Nephron (organoid): ENCODE data around the gene SPTBN2.
A peak's percentile ranks its signal among the peaks of the same experiment; 100 is the strongest.
"Not testable (repeated sequence)": the region's sequence is repeated elsewhere in the genome, so short reads cannot be mapped to it uniquely, and the experiment has no call there.

Experiments
- H3K27ac Mint-ChIP-seq, 3 experiments: 2 replicates each; pipeline ENCODE4 v1.8.0; 2020; ENCODE audit warnings: mixed read lengths in 3 of 3, mild to moderate bottlenecking in 2 of 3, moderate library complexity in 1 of 3
- H3K27me3 Mint-ChIP-seq: 2 replicates; pipeline ENCODE4 v1.8.0; 2021; ENCODE audit warnings: low read depth, mild to moderate bottlenecking, moderate library complexity, mixed read lengths
- H3K36me3 Mint-ChIP-seq: 2 replicates; pipeline ENCODE4 v1.8.0; 2020; ENCODE audit warnings: low read depth, mixed read lengths
- H3K4me1 Mint-ChIP-seq: 2 replicates; pipeline ENCODE4 v1.8.0; 2020; ENCODE audit warnings: mixed read lengths
- H3K4me3 Mint-ChIP-seq, 3 experiments: 2 replicates each; pipeline ENCODE4 v1.8.0; 2020; ENCODE audit warnings: mild to moderate bottlenecking in 3 of 3, mixed read lengths in 3 of 3, moderate library complexity in 2 of 3
- H3K9me3 Mint-ChIP-seq: 2 replicates; pipeline ENCODE4 v1.8.0; 2020; ENCODE audit warnings: mixed read lengths
- TF ChIP-seq, protein P1 (sequence below), 3 experiments: fragments of 200-600 bp; sonication (generic); IDR thresholded peaks; one replicate each; pipeline ENCODE4 v1.5.0; 2021; ENCODE audit warnings: antibody characterized with exemption in 3 of 3; ENCODE audit not compliant: unreplicated experiment in 3 of 3

Gene SPTBN2

DNA sequence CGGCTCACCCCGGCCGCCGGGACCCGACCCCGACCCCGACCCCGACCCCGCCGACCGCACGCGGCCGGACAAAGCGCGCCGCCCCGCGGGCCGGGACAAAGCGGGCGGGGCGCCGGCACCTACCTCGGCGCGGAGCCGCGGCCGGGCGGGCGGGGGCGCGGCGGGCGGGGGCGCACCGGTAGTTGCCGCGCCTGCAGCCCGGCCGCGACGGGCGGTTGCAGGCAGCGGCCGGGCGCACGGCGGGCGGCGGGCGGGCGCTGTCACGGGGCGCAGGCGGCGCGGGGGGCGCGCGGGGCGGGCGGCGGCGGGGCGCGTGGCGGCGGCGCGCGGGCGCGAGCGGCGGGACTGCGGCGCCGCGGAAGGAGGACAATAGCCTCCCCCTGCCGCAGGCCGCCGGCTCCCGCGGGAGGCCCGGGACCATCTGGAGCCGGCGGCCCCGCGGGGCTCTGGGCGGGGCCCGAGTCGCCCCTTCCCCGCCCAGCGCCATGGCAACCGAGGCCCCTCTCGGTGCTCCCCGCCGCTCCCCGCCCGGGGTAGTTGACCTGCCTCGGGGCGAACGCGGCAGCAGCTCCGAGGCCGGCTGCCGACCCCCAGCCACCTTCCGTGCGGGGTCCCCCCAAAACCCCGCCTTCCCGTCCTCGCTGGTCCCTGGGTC is 851 bp downstream of the SPTBN2 start:
- Mint-ChIP-seq H3K36me3 (no peaks in the 10 kb centered on the region), H3K4me1 (peaks cover 24% of the 10 kb centered on the region), H3K27ac (peak overlapping the region; percentile 16 to 73 (median 72)), H3K9me3 (no peaks in the 10 kb centered on the region), H3K27me3 (peaks cover 60% of the 10 kb centered on the region), H3K4me3 (peak overlapping the region; percentile 90 to 93 (median 91))
- TF ChIP-seq, protein P1, sequence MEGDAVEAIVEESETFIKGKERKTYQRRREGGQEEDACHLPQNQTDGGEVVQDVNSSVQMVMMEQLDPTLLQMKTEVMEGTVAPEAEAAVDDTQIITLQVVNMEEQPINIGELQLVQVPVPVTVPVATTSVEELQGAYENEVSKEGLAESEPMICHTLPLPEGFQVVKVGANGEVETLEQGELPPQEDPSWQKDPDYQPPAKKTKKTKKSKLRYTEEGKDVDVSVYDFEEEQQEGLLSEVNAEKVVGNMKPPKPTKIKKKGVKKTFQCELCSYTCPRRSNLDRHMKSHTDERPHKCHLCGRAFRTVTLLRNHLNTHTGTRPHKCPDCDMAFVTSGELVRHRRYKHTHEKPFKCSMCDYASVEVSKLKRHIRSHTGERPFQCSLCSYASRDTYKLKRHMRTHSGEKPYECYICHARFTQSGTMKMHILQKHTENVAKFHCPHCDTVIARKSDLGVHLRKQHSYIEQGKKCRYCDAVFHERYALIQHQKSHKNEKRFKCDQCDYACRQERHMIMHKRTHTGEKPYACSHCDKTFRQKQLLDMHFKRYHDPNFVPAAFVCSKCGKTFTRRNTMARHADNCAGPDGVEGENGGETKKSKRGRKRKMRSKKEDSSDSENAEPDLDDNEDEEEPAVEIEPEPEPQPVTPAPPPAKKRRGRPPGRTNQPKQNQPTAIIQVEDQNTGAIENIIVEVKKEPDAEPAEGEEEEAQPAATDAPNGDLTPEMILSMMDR (IDR thresholded peaks at IDR 0.05; ENCODE audit: unreplicated experiment in 3 of 3), result no peak

- Mint-ChIP-seq H3K27me3 (peaks cover 60% of the 10 kb centered on the region), H3K4me1 (peaks cover 24% of the 10 kb centered on the region)
Observed at GRCh38 chr11:66727282-66728037, 1.6 kb downstream of the SPTBN2 start.

GRCh38 chr11:66725647-66726046 is 3.4 kb downstream of the SPTBN2 start:
- Mint-ChIP-seq H3K4me3 (peak overlapping the region; percentile 26 to 84 (median 81)), H3K27ac (peak overlapping the region in 1 of 3 experiments; percentile 36), H3K9me3 (no peaks in the 10 kb centered on the region), H3K27me3 (peaks cover 62% of the 10 kb centered on the region), H3K36me3 (no peaks in the 10 kb centered on the region), H3K4me1 (peaks cover 26% of the 10 kb centered on the region)
- TF ChIP-seq, protein P1 (IDR thresholded peaks at IDR 0.05; ENCODE audit: unreplicated experiment in 3 of 3), result no peak

More at GRCh38 chr11:66727282-66728037, 1.6 kb downstream of the SPTBN2 start:
- TF ChIP-seq, protein P1 (IDR thresholded peaks at IDR 0.05; ENCODE audit: unreplicated experiment in 3 of 3), result no peak
- Mint-ChIP-seq H3K36me3 (no peaks in the 10 kb centered on the region), H3K9me3 (no peaks in the 10 kb centered on the region), H3K27ac (peak overlapping the region in 1 of 3 experiments; percentile 32), H3K4me3 (peak overlapping the region; percentile 81 to 85 (median 84))

GRCh38 chr11:66725114-66725513 is 3.9 kb downstream of the SPTBN2 start:
- Mint-ChIP-seq H3K4me3 (peak overlapping the region in 1 of 3 experiments; percentile 81), H3K36me3 (no peaks in the 10 kb centered on the region), H3K27ac (peak overlapping the region in 1 of 3 experiments; percentile 36), H3K27me3 (peaks cover 61% of the 10 kb centered on the region), H3K9me3 (no peaks in the 10 kb centered on the region), H3K4me1 (peaks cover 31% of the 10 kb centered on the region)
- TF ChIP-seq, protein P1 (IDR thresholded peaks at IDR 0.05; ENCODE audit: unreplicated experiment in 3 of 3), result no peak

DNA sequence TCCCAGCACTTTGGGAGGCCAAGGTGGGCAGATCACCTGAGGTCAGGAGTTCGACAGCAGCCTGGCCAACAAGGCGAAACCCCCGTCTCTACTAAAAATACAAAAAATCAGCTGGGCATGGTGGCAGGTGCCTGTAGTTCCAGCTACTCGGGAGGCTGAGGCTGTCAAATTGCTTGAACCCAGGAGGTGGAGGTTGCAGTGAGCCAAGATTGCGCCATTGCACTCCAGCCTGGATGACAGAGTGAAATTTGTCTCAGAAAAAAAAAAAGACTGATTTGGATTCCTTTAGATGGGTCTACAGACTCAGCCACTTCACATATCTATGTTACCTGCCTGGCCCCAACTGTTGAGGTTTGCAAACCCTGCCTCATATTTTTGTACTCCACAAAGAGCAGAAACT is 4.8 kb downstream of the SPTBN2 start:
- Mint-ChIP-seq H3K4me1 (peaks cover 41% of the 10 kb centered on the region), H3K27me3 (peaks cover 51% of the 10 kb centered on the region)
- not testable (repeated sequence) for H3K27ac Mint-ChIP-seq, H3K9me3 Mint-ChIP-seq, H3K4me3 Mint-ChIP-seq, H3K36me3 Mint-ChIP-seq

- H3K4me1 Mint-ChIP-seq, result peaks cover 39% of the 10 kb centered on the region
- no peaks in the 10 kb centered on the region for H3K9me3 Mint-ChIP-seq
- H3K36me3 Mint-ChIP-seq, result no peaks in the 10 kb centered on the region
- H3K4me3 Mint-ChIP-seq, result no peak overlapping the region
- TF ChIP-seq, protein P1 (IDR thresholded peaks at IDR 0.05; ENCODE audit: unreplicated experiment in 3 of 3), result no peak
- H3K27me3 Mint-ChIP-seq, result peaks cover 46% of the 10 kb centered on the region
- no peak overlapping the region for H3K27ac Mint-ChIP-seq
Observed at GRCh38 chr11:66723693-66724092, 5.3 kb downstream of the SPTBN2 start.
